HepG2 (cell line): Measurements from ENCODE around the gene ARL3. TPM values are rescaled to one million over a fixed set of nuclear protein-coding genes. Genes with fewer than 3 reads are reported as not detected.

Experiments used
- ATAC-seq: fragments of 200-7000 bp; cut with Tn5 transposase; 3 replicates; pipeline ENCODE4 v1.9.1; 2020; ENCODE audit warnings: mild to moderate bottlenecking, moderate library complexity
- BruUV-seq: library from RNA; stranded (reverse); fragments of 400-500 nt; replicated peaks from 2 replicates; lab custom pipeline; 2021; lab: Mats Ljungman, UMichigan
- CTCF ChIA-PET: fragments of 300-600 bp; formaldehyde crosslinking; extraction: SDS; loops from one replicate; lab custom pipeline; 2021; ENCODE audit warnings: low total read pairs, inconsistent platforms, low intra/inter-chr PET ratio; lab: Yijun Ruan, JAX
- POLR2A ChIA-PET: fragments of 350-600 bp; sonication (Branson Sonifier 250); formaldehyde crosslinking; loops from one replicate; lab custom pipeline; 2020; ENCODE audit warnings: antibody characterized with exemption, inconsistent platforms; lab: Yijun Ruan, JAX
- DNase-seq: peaks from one replicate; pipeline ENCODE4 v3.0.0-alpha.2; 2015; ENCODE audit warnings: low spot score
- FAIRE-seq: peaks from 3 replicates; lab custom pipeline; 2011; peaks lifted over from hg19 to GRCh38; lab: Jason Lieb, UNC
- H2AFZ ChIP-seq: one replicate; pipeline ENCODE4 v1.6.1; 2011; ENCODE audit warnings: low read length, inconsistent platforms
- H3K27ac ChIP-seq: fragments of 300-600 bp; 3 replicates; pipeline ENCODE4 v1.8.0; 2011; ENCODE audit warnings: mixed run types, mild to moderate bottlenecking, mixed read lengths, low read length, inconsistent platforms; ENCODE audit not compliant: insufficient read depth; ENCODE audit errors: extremely low read length
- H3K27me3 ChIP-seq, 2 experiments: fragments of 200-600 bp in 1 of 2; 2 replicates in 1 of 2; 3 replicates in 1 of 2; pipeline versions ENCODE4 v1.6.0 to v1.8.0; 2011; ENCODE audit warnings: low read length in 2 of 2, mild to moderate bottlenecking in 2 of 2, moderate library complexity in 2 of 2, inconsistent platforms in 1 of 2; ENCODE audit not compliant: insufficient read depth in 2 of 2, control insufficient read depth in 1 of 2
- H3K36me3 ChIP-seq, 2 experiments: fragments of 200-600 bp in 1 of 2; replicated peaks in 1 of 2; 2 replicates in 1 of 2; 3 replicates in 1 of 2; pipeline versions ENCODE4 v1.5.1 to v1.8.0; 2011; ENCODE audit warnings: low read length in 2 of 2, inconsistent platforms in 1 of 2; ENCODE audit not compliant: insufficient read depth in 2 of 2, control insufficient read depth in 1 of 2
- H3K4me1 ChIP-seq: 2 replicates; pipeline ENCODE4 v1.5.1; 2012; ENCODE audit warnings: low read length, inconsistent platforms; ENCODE audit not compliant: insufficient read depth
- H3K4me2 ChIP-seq: 2 replicates; pipeline ENCODE4 v1.6.0; 2011; ENCODE audit warnings: low read depth, low read length, inconsistent platforms
- H3K4me3 ChIP-seq, 3 experiments: fragments of 200-600 bp in 1 of 3; sonication (generic), shearing (Covaris generic) in 1 of 3; replicated peaks in 1 of 3; 2 replicates each; pipeline ENCODE4 v1.5.1; 2011 to 2016; ENCODE audit warnings: low read length in 3 of 3, inconsistent platforms in 2 of 3, low read depth in 2 of 3, mild to moderate bottlenecking in 2 of 3, control low read depth in 1 of 3, mixed read lengths in 1 of 3; ENCODE audit not compliant: insufficient read depth in 1 of 3
- H3K79me2 ChIP-seq: one replicate; pipeline ENCODE4 v1.6.1; 2011; ENCODE audit warnings: low read length, inconsistent platforms; ENCODE audit not compliant: insufficient read depth
- H3K9ac ChIP-seq: 2 replicates; pipeline ENCODE4 v1.6.0; 2011; ENCODE audit warnings: mild to moderate bottlenecking, low read depth, low read length, inconsistent platforms; ENCODE audit not compliant: insufficient read depth
- H3K9me3 ChIP-seq: 2 replicates; pipeline ENCODE4 v1.5.1; 2012; ENCODE audit warnings: mild to moderate bottlenecking, low read length
- H4K20me1 ChIP-seq: 2 replicates; pipeline ENCODE4 v1.6.0; 2011; ENCODE audit warnings: inconsistent platforms, mild to moderate bottlenecking, low read length, moderate library complexity; ENCODE audit not compliant: insufficient read depth
- ARNTL ChIP-seq: sonication (generic); formaldehyde crosslinking; IDR thresholded peaks from 2 replicates; pipeline ENCODE4 v1.4.0; 2020; ENCODE audit warnings: mild to moderate bottlenecking, missing genetic modification reagents
- ELF3 ChIP-seq: IDR thresholded peaks from 2 replicates; pipeline ENCODE4 v1.6.1; 2016; ENCODE audit warnings: missing genetic modification reagents, missing compliant biosample characterization
- EP300 ChIP-seq, 3 experiments: sonication (generic) in 1 of 3; formaldehyde crosslinking in 1 of 3; IDR thresholded peaks; 2 replicates each; pipeline versions ENCODE4 v1.5.1 to v1.6.1; 2011 to 2020; ENCODE audit warnings: low read depth in 2 of 3, low read length in 2 of 3, borderline replicate concordance in 1 of 3, improper control_type of control experiment in 1 of 3, mild to moderate bottlenecking in 1 of 3, missing genetic modification reagents in 1 of 3, moderate library complexity in 1 of 3
- ISL2 ChIP-seq: sonication (generic); formaldehyde crosslinking; IDR thresholded peaks from 2 replicates; pipeline ENCODE4 v1.5.0; 2020; ENCODE audit warnings: missing genetic modification reagents
- JUNB ChIP-seq: sonication (generic); formaldehyde crosslinking; IDR thresholded peaks from 2 replicates; pipeline ENCODE4 v1.8.0; 2022; ENCODE audit warnings: missing genetic modification reagents, mild to moderate bottlenecking, borderline replicate concordance
- PHF21A ChIP-seq: sonication (generic); formaldehyde crosslinking; IDR thresholded peaks from 2 replicates; pipeline ENCODE4 v1.5.0; 2020; ENCODE audit warnings: mild to moderate bottlenecking, missing genetic modification reagents
- PHF8 ChIP-seq: sonication (generic); formaldehyde crosslinking; IDR thresholded peaks from 2 replicates; pipeline ENCODE4 v1.5.0; 2020; ENCODE audit warnings: missing genetic modification reagents
- RFX1 ChIP-seq: fragments of 450-650 bp; IDR thresholded peaks from 2 replicates; pipeline ENCODE4 v1.6.1; 2017
- RFX3 ChIP-seq: IDR thresholded peaks from 2 replicates; pipeline ENCODE4 v1.6.1; 2016; ENCODE audit warnings: missing biosample characterization, missing genetic modification reagents
- RFX5 ChIP-seq: IDR thresholded peaks from 2 replicates; pipeline ENCODE4 v1.6.1; 2011; ENCODE audit warnings: low read depth, low read length, improper control_type of control experiment
- RFXANK ChIP-seq: IDR thresholded peaks from 2 replicates; pipeline ENCODE4 v1.6.1; 2016
- SIN3A ChIP-seq: IDR thresholded peaks from 2 replicates; pipeline ENCODE4 v1.6.1; 2011; ENCODE audit warnings: low read depth, mild to moderate bottlenecking, control low read depth, low read length, borderline replicate concordance
- WGBS: methylation state at CpG from one replicate; pipeline ENCODE4 v1.1.6; 2017; ENCODE audit warnings: low lambda C conversion rate; 5-methylcytosine and 5-hydroxymethylcytosine counted together
- in situ Hi-C: cut with HindIII; loops from 2 replicates; pipeline ENCODE4 v1.10.0; 2017; ENCODE audit warnings: low pct_unique_long_range_greater_than_20kb; ENCODE audit not compliant: extremely low pct_ligation_motif_present
- intact Hi-C: fragments of 100-400 bp; cut with micrococcal nuclease; formaldehyde crosslinking; loops from one replicate; pipeline ENCODE4 v1.10.0; 2022; ENCODE audit not compliant: unreplicated experiment
- polyA plus RNA-seq, 8 experiments: library from polyadenylated mRNA; depleted of rRNA in 3 of 8; stranded (reverse) in 7 of 8; unstranded in 1 of 8; fragments of >200 nt; fragmentation: Illumina TruSeq in 4 of 8; extraction: Trizol in 4 of 8; gene quantifications; 2 replicates each; pipeline versions ENCODE4 v1.2.1 to v1.2.3, GENCODE V29; 2011 to 2016; ENCODE audit warnings: low read depth in 4 of 8, missing spikeins in 1 of 8, mixed read lengths in 1 of 8; ENCODE audit not compliant: insufficient read depth in 1 of 8
- total RNA-seq, 5 experiments: library from RNA; depleted of rRNA; stranded (reverse); fragments of >200 nt; fragmentation: Illumina TruSeq; extraction: Trizol; gene quantifications; 2 replicates each; pipeline ENCODE4 v1.2.3, GENCODE V29; 2016; ENCODE audit warnings: low read depth in 1 of 5
- TF ChIP-seq, protein P1 (sequence below): IDR thresholded peaks from 2 replicates; pipeline ENCODE4 v1.6.1; 2016; ENCODE audit warnings: low read depth, borderline replicate concordance
- TF ChIP-seq, protein P2 (sequence below): sonication (generic); formaldehyde crosslinking; IDR thresholded peaks from 2 replicates; pipeline ENCODE4 v1.4.0; 2020; ENCODE audit warnings: low read depth, mild to moderate bottlenecking, missing genetic modification reagents
- TF ChIP-seq, protein P3 (sequence below): sonication (generic); IDR thresholded peaks from 2 replicates; pipeline ENCODE4 v1.6.1; 2016; ENCODE audit warnings: low read depth, borderline replicate concordance
- TF ChIP-seq, protein P4 (sequence below): sonication (generic); formaldehyde crosslinking; conservative IDR thresholded peaks from 2 replicates; pipeline ENCODE4 v1.8.0; 2022; ENCODE audit warnings: low read depth, missing genetic modification reagents
- TF ChIP-seq, protein P5 (sequence below): sonication (generic); formaldehyde crosslinking; IDR thresholded peaks from 2 replicates; pipeline ENCODE4 v1.9.0; 2021; ENCODE audit warnings: missing genetic modification reagents, borderline replicate concordance

The ARL3 gene
- total and polyA plus RNA-seq, 2 of the 13 experiments (the other 11 are each of a cell fraction or from before 2014, with no cell fraction given), result 5.2 to 6.6 TPM

DNA sequence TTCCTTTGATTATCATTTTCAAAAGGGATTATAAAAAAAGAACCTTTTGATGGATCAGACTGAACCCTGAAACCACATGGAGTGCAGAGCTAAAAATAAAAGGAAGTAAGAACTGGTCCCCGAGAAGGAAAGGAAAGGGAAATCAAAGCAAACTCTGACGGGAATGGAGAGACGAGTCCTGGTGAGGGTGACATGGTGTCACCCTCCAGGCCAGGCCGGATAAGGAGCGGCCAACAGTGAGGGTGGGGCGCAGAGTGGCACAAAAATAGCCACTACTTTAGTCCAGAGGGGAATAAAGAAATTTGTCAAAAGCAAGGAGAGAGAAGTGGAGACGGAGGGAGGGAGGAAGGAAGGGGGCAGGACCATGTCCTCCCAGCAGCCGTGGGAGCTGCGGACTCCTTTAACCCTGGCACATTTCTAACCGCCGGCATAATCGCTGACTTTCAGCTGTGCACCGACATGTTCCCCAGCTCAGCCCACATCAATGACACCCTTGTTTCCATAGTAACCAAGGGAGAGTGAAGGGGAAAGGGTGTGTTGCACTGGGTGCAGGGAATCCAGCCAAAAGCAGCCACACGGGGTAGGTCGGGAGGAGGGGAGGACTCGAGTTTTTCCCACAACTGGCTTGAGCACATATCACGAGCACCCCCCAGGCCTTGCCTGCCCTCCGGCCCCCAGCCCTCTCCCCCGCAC is 40.2 kb downstream of the ARL3 start:
- H3K36me3 ChIP-seq, result no peaks in the 10 kb centered on the region
- H3K9ac ChIP-seq, result 0 out of 2 replicates have a peak overlapping the region, but pooled peaks have one; percentile 26
- no peaks in the 10 kb centered on the region for H3K79me2 ChIP-seq
- DNase-seq, result peak; percentile 60
- H3K4me3 ChIP-seq, result peak overlapping the region; percentile 47 to 69 (median 48)
- CTCF ChIA-PET, result no interaction called here
- BruUV-seq, result no TSS peak
- POLR2A ChIA-PET, result interaction anchor here (0.7 to 2.5 kb wide), 7 partner anchors 11 to 46 kb away, joined by 3 to 12 read pairs (median 9); no protein-coding TSS in a partner anchor
- no peak for FAIRE-seq
- intact Hi-C loops (no loop called here), in situ Hi-C loops (no loop called here)
- H3K4me1 ChIP-seq, result peaks cover 100% of the 10 kb centered on the region
- peak; percentile 10; the same call in 2 of the 3 replicates for ATAC-seq
- no peaks in the 10 kb centered on the region for H3K27me3 ChIP-seq
- H3K4me2 ChIP-seq, result peak overlapping the region; percentile 82
- no peak overlapping the region for H3K27ac ChIP-seq
- no peaks in the 10 kb centered on the region for H3K9me3 ChIP-seq
- H2AFZ ChIP-seq, result no peak overlapping the region
- 7% methylated on average over 17 of the region's 19 CpGs for WGBS
- H4K20me1 ChIP-seq, result no peaks in the 10 kb centered on the region
- 0 out of 2 replicates have a peak, but pooled peaks have one; percentile 6 for TF ChIP-seq PHF8 (CRISPR knock-in tag)
- TF ChIP-seq ARNTL, result no peak
- TF ChIP-seq, protein P1, sequence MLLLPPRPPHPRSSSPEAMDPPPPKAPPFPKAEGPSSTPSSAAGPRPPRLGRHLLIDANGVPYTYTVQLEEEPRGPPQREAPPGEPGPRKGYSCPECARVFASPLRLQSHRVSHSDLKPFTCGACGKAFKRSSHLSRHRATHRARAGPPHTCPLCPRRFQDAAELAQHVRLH (CRISPR knock-in tag), result no peak
- TF ChIP-seq, protein P2, sequence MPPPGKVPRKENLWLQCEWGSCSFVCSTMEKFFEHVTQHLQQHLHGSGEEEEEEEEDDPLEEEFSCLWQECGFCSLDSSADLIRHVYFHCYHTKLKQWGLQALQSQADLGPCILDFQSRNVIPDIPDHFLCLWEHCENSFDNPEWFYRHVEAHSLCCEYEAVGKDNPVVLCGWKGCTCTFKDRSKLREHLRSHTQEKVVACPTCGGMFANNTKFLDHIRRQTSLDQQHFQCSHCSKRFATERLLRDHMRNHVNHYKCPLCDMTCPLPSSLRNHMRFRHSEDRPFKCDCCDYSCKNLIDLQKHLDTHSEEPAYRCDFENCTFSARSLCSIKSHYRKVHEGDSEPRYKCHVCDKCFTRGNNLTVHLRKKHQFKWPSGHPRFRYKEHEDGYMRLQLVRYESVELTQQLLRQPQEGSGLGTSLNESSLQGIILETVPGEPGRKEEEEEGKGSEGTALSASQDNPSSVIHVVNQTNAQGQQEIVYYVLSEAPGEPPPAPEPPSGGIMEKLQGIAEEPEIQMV (CRISPR knock-in tag), result no peak
- TF ChIP-seq, protein P3, sequence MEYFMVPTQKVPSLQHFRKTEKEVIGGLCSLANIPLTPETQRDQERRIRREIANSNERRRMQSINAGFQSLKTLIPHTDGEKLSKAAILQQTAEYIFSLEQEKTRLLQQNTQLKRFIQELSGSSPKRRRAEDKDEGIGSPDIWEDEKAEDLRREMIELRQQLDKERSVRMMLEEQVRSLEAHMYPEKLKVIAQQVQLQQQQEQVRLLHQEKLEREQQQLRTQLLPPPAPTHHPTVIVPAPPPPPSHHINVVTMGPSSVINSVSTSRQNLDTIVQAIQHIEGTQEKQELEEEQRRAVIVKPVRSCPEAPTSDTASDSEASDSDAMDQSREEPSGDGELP, result peak; percentile 72; the same call in 1 of the 2 replicates
- TF ChIP-seq RFXANK (CRISPR knock-in tag), result 0 out of 2 replicates have a peak, but pooled peaks have one; percentile 58
- TF ChIP-seq RFX5, result peak; percentile 95
- TF ChIP-seq, protein P4, sequence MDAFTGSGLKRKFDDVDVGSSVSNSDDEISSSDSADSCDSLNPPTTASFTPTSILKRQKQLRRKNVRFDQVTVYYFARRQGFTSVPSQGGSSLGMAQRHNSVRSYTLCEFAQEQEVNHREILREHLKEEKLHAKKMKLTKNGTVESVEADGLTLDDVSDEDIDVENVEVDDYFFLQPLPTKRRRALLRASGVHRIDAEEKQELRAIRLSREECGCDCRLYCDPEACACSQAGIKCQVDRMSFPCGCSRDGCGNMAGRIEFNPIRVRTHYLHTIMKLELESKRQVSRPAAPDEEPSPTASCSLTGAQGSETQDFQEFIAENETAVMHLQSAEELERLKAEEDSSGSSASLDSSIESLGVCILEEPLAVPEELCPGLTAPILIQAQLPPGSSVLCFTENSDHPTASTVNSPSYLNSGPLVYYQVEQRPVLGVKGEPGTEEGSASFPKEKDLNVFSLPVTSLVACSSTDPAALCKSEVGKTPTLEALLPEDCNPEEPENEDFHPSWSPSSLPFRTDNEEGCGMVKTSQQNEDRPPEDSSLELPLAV (CRISPR knock-in tag), result no peak
- TF ChIP-seq RFX3 (CRISPR knock-in tag), result peak; percentile 60
- TF ChIP-seq EP300 (IDR thresholded peaks at IDR 0.05; ENCODE audit: low read depth in 2 of 2, low read length in 2 of 2), result no peak
- no peak for TF ChIP-seq EP300 (CRISPR knock-in tag; IDR thresholded peaks at IDR 0.05; ENCODE audit: borderline replicate concordance)
- no peak for TF ChIP-seq ELF3 (CRISPR knock-in tag)
- TF ChIP-seq JUNB (CRISPR knock-in tag), result no peak
- TF ChIP-seq PHF21A (CRISPR knock-in tag), result no peak
- TF ChIP-seq SIN3A, result 0 out of 2 replicates have a peak, but pooled peaks have one; percentile 42
- TF ChIP-seq ISL2 (CRISPR knock-in tag), result no peak
- TF ChIP-seq, protein P5, sequence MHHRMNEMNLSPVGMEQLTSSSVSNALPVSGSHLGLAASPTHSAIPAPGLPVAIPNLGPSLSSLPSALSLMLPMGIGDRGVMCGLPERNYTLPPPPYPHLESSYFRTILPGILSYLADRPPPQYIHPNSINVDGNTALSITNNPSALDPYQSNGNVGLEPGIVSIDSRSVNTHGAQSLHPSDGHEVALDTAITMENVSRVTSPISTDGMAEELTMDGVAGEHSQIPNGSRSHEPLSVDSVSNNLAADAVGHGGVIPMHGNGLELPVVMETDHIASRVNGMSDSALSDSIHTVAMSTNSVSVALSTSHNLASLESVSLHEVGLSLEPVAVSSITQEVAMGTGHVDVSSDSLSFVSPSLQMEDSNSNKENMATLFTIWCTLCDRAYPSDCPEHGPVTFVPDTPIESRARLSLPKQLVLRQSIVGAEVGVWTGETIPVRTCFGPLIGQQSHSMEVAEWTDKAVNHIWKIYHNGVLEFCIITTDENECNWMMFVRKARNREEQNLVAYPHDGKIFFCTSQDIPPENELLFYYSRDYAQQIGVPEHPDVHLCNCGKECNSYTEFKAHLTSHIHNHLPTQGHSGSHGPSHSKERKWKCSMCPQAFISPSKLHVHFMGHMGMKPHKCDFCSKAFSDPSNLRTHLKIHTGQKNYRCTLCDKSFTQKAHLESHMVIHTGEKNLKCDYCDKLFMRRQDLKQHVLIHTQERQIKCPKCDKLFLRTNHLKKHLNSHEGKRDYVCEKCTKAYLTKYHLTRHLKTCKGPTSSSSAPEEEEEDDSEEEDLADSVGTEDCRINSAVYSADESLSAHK, result no peak
- peak; percentile 58 for TF ChIP-seq RFX1
